ENCODE results near the gene CSHL1.

Gene CSHL1

DNA sequence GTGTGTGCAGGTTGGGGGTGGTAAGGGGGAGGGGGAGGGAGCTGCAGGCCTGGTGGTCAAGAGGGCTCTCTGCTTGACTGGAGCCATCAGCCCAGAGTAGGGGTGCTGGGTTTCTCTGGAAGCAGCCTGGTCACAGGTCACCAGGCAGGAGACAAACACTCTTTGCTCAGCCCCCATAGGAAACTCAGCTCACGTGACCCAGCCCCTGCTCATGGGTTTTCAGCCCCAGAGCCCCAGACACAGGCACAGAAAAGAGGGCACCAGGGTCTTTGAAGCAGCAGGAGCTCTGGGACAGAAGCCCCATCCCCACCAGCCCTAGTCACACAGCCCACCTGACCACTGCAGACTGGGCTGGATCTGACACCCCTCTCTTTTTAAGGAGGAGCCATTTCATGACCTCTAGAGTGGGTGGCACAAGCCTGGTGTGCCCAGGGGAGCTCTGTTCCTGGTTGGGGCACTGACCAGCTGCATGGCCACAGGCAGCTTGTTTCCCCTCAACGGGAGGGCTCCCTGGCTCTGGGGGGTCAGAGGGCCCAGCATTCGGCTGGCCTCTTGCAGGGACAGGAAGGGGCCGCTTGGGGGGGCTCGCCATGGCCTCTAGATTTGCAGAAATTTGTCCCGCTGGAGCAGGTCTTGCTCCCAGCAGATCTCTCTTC lies 34.9 kb upstream of the CSHL1 start:
- TF ChIP-seq FOXP2 (optimal IDR thresholded peaks at IDR 0.05; ENCODE audit: borderline replicate concordance, extremely low read depth, extremely low read length, insufficient read depth) (no peak), POLR2AphosphoS5 (IDR thresholded peaks at IDR 0.05; ENCODE audit: low read depth, low read length) (no peak), SIN3A (IDR thresholded peaks at IDR 0.05; ENCODE audit: borderline replicate concordance, insufficient read depth, low read length) (no peak), TAF1 (IDR thresholded peaks at IDR 0.05; ENCODE audit: borderline replicate concordance, insufficient read depth, low read length) (no peak)
- TF ChIP-seq, protein P1, sequence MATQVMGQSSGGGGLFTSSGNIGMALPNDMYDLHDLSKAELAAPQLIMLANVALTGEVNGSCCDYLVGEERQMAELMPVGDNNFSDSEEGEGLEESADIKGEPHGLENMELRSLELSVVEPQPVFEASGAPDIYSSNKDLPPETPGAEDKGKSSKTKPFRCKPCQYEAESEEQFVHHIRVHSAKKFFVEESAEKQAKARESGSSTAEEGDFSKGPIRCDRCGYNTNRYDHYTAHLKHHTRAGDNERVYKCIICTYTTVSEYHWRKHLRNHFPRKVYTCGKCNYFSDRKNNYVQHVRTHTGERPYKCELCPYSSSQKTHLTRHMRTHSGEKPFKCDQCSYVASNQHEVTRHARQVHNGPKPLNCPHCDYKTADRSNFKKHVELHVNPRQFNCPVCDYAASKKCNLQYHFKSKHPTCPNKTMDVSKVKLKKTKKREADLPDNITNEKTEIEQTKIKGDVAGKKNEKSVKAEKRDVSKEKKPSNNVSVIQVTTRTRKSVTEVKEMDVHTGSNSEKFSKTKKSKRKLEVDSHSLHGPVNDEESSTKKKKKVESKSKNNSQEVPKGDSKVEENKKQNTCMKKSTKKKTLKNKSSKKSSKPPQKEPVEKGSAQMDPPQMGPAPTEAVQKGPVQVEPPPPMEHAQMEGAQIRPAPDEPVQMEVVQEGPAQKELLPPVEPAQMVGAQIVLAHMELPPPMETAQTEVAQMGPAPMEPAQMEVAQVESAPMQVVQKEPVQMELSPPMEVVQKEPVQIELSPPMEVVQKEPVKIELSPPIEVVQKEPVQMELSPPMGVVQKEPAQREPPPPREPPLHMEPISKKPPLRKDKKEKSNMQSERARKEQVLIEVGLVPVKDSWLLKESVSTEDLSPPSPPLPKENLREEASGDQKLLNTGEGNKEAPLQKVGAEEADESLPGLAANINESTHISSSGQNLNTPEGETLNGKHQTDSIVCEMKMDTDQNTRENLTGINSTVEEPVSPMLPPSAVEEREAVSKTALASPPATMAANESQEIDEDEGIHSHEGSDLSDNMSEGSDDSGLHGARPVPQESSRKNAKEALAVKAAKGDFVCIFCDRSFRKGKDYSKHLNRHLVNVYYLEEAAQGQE (IDR thresholded peaks at IDR 0.05; ENCODE audit: insufficient read depth in 1 of 2, low read depth in 2 of 2, low read length in 2 of 2), result no peak

DNA sequence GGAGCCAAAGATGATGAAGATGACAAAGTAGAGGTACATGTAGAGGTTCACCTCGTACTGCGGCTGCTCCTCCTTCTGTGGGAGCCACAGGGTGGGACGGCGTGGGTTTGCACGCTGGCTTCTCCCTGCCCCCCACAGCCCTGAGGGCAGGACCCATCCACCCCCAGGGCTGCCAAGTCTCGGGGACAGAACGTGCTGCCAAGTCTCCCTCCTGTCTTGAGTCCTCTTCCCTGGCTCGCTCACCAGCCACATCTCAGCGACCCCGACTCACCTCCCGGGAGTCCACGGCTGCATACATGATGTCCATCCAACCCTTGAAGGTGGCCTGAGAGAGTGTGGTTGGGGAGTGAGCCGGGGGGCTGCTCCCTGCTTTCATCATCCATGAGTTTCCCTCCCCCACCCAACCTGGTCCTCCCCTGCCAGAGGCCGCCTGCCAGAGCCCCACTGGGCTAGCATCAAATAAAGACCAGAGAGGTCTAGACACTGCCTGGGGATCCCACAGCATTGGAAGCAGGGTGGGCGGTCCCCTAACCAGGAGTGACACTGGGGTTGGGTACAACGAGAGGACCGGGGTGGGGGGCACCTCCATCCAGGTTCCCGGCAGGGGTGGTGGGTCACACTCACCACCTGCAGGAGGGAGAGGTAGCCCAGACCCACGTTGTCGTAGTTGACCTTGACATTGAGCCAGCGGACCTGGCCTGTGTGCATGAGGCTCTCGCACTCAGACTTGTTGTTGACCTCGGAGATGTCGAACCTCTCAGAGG lies 33.9 kb upstream of the CSHL1 start:
- TF ChIP-seq FOXP2 (optimal IDR thresholded peaks at IDR 0.05; ENCODE audit: borderline replicate concordance, extremely low read depth, extremely low read length, insufficient read depth) (no peak), TAF1 (IDR thresholded peaks at IDR 0.05; ENCODE audit: borderline replicate concordance, insufficient read depth, low read length) (no peak), SIN3A (IDR thresholded peaks at IDR 0.05; ENCODE audit: borderline replicate concordance, insufficient read depth, low read length) (no peak), POLR2AphosphoS5 (IDR thresholded peaks at IDR 0.05; ENCODE audit: low read depth, low read length) (no peak)
- TF ChIP-seq, protein P1 (IDR thresholded peaks at IDR 0.05; ENCODE audit: insufficient read depth in 1 of 2, low read depth in 2 of 2, low read length in 2 of 2), result no peak

- TF ChIP-seq, protein P1 (IDR thresholded peaks at IDR 0.05; ENCODE audit: insufficient read depth in 1 of 2, low read depth in 2 of 2, low read length in 2 of 2), result no peak
- no peak for TF ChIP-seq POLR2AphosphoS5 (IDR thresholded peaks at IDR 0.05; ENCODE audit: low read depth, low read length)
- no peak for TF ChIP-seq SIN3A (IDR thresholded peaks at IDR 0.05; ENCODE audit: borderline replicate concordance, insufficient read depth, low read length)
- no peak for TF ChIP-seq TAF1 (IDR thresholded peaks at IDR 0.05; ENCODE audit: borderline replicate concordance, insufficient read depth, low read length)
- no peak for TF ChIP-seq FOXP2 (optimal IDR thresholded peaks at IDR 0.05; ENCODE audit: borderline replicate concordance, extremely low read depth, extremely low read length, insufficient read depth)
These were observed 32.7 kb upstream of the CSHL1 start for GRCh38 chr17:63943745-63944144.

DNA sequence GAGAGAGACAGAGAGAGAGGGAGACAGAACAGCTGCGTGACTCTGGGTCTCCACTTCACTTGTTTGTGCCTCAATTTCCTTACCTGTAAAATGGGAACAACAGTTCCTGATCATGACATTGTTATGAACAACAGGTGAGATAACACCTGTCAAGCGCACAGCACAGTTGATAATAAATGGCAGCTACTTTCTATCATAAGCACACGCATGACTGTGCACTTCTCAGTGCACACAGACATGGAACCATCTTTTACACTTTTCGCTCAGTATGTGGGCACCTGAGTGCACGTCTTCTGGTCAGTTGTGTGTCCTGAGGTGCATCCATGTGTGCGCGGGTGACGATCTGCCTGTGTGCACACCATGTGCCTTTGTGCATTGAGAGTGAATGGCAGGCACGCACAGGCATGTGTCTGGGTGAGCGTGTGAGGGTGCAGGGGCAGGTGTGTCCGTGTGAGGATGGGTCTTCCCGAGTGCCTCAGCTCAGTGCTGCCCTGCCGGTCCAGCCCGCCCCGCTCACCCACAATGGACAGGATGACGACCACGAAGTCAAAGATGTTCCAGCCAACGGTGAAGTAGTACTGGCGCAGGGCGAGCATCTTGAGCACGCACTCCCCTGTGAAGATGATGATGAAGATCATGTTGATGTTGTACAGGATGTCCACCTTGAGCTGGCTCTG lies 31.4 kb upstream of the CSHL1 start:
- TF ChIP-seq TAF1 (IDR thresholded peaks at IDR 0.05; ENCODE audit: borderline replicate concordance, insufficient read depth, low read length), result no peak
- TF ChIP-seq POLR2AphosphoS5 (IDR thresholded peaks at IDR 0.05; ENCODE audit: low read depth, low read length), result no peak
- TF ChIP-seq SIN3A (IDR thresholded peaks at IDR 0.05; ENCODE audit: borderline replicate concordance, insufficient read depth, low read length), result no peak
- TF ChIP-seq, protein P1 (IDR thresholded peaks at IDR 0.05; ENCODE audit: insufficient read depth in 1 of 2, low read depth in 2 of 2, low read length in 2 of 2), result no peak
- TF ChIP-seq FOXP2 (optimal IDR thresholded peaks at IDR 0.05; ENCODE audit: borderline replicate concordance, extremely low read depth, extremely low read length, insufficient read depth), result no peak
